ENCODE data around the gene HOXC9.

The HOXC9 gene

DNA sequence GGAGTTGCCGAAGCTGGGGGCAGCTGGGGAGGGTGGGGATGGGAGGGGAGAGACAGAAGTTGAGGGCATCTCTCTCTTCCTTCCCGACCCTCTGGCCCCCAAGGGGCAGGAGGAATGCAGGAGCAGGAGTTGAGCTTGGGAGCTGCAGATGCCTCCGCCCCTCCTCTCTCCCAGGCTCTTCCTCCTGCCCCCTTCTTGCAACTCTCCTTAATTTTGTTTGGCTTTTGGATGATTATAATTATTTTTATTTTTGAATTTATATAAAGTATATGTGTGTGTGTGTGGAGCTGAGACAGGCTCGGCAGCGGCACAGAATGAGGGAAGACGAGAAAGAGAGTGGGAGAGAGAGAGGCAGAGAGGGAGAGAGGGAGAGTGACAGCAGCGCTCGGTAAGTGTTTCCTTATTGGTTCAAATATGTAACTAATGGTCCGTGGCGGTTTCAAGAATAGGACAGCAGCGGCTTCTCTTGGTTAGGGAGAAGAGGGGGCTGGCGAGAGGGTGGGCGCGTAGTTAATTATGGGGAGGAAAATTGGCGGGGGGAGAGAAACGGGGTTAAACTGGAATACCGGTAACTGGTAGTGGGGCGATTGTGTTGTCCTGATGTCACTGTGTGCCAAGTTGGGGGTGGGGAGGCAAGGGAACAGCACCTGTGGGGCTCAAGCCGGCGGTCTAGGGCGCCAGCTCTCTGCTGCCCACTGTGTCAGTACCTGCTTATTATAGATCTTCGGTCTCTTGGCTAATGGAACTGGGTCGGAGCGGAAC, 17.2 kb downstream of the HOXC9 start:
- Histone ChIP-seq H3K27me3 (ENCODE audit: insufficient read depth, low read depth, severe bottlenecking) (no peaks in the 10 kb centered on the region), H3K36me3 (no peaks in the 10 kb centered on the region; the same call in 1 of the 2 replicates), H3K27ac (peak overlapping the region; percentile 97), H3K4me3 (ENCODE audit: low read depth, low read length) (peak overlapping the region; percentile 73), H3K9me3 (ENCODE audit: severe bottlenecking) (no peaks in the 10 kb centered on the region)
- TF ChIP-seq, protein P1, sequence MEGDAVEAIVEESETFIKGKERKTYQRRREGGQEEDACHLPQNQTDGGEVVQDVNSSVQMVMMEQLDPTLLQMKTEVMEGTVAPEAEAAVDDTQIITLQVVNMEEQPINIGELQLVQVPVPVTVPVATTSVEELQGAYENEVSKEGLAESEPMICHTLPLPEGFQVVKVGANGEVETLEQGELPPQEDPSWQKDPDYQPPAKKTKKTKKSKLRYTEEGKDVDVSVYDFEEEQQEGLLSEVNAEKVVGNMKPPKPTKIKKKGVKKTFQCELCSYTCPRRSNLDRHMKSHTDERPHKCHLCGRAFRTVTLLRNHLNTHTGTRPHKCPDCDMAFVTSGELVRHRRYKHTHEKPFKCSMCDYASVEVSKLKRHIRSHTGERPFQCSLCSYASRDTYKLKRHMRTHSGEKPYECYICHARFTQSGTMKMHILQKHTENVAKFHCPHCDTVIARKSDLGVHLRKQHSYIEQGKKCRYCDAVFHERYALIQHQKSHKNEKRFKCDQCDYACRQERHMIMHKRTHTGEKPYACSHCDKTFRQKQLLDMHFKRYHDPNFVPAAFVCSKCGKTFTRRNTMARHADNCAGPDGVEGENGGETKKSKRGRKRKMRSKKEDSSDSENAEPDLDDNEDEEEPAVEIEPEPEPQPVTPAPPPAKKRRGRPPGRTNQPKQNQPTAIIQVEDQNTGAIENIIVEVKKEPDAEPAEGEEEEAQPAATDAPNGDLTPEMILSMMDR (IDR thresholded peaks at IDR 0.05; ENCODE audit: low read depth, low read length), result peak; percentile 15; the same call in 1 of the 2 replicates
- DNase-seq, result peak; percentile 77

DNA sequence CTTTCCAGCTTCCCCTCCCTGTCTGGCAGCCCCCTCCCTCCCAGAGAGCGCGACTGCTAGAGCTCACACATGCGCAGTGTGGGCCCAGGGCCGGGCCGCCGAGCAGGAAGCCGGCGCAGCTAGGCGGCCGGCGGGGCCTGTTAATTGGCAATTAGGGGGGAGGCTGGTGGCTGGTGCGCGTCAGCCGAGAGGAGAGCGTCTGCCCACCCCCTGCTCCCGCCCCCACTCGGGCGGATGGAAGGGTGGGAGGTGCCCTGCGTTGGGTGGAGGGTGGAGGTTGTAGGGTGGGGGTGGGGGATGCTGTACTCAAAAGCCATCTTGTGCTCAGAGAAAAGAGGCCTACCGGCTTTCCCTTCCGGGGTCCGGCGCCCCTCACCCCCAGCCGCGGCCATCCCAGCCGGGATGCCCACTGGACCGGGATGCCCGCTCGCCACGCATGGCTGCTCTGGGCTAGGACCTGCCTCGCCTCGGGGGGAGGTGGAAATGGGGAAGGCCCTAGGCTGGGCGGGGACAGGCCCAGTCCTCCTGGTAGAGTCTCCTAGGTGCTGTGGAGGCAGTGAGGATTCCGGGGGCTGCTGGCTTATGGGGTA, 18.0 kb downstream of the HOXC9 start:
- DNase-seq, result peak; percentile 97
- Histone ChIP-seq H3K9me3 (ENCODE audit: severe bottlenecking) (no peaks in the 10 kb centered on the region), H3K36me3 (no peaks in the 10 kb centered on the region; the same call in 1 of the 2 replicates), H3K27ac (peak overlapping the region; percentile 97), H3K27me3 (ENCODE audit: insufficient read depth, low read depth, severe bottlenecking) (no peaks in the 10 kb centered on the region), H3K4me3 (ENCODE audit: low read depth, low read length) (peak overlapping the region; percentile 73)
- TF ChIP-seq, protein P1 (IDR thresholded peaks at IDR 0.05; ENCODE audit: low read depth, low read length), result no peak

GRCh38 chr12:54018468-54018984, 18.6 kb downstream of the HOXC9 start:
- DNase-seq, result peak; percentile 85
- Histone ChIP-seq H3K4me3 (ENCODE audit: low read depth, low read length) (peak overlapping the region; percentile 73), H3K36me3 (no peaks in the 10 kb centered on the region; the same call in 1 of the 2 replicates), H3K27me3 (ENCODE audit: insufficient read depth, low read depth, severe bottlenecking) (no peaks in the 10 kb centered on the region), H3K27ac (peak overlapping the region; percentile 97), H3K9me3 (ENCODE audit: severe bottlenecking) (no peaks in the 10 kb centered on the region)
- TF ChIP-seq, protein P1 (IDR thresholded peaks at IDR 0.05; ENCODE audit: low read depth, low read length), result no peak

- TF ChIP-seq, protein P1 (IDR thresholded peaks at IDR 0.05; ENCODE audit: low read depth, low read length), result no peak
- DNase-seq, result peak; percentile 64
- no peaks in the 10 kb centered on the region for H3K27me3 ChIP-seq (ENCODE audit: insufficient read depth, low read depth, severe bottlenecking)
- H3K27ac ChIP-seq, result peak overlapping the region; percentile 97
- no peaks in the 10 kb centered on the region for H3K9me3 ChIP-seq (ENCODE audit: severe bottlenecking)
- H3K36me3 ChIP-seq, result no peaks in the 10 kb centered on the region; the same call in 1 of the 2 replicates
- H3K4me3 ChIP-seq (ENCODE audit: low read depth, low read length), result peak overlapping the region; percentile 73
These were observed 19.3 kb downstream of the HOXC9 start for GRCh38 chr12:54019091-54019811.

DNA sequence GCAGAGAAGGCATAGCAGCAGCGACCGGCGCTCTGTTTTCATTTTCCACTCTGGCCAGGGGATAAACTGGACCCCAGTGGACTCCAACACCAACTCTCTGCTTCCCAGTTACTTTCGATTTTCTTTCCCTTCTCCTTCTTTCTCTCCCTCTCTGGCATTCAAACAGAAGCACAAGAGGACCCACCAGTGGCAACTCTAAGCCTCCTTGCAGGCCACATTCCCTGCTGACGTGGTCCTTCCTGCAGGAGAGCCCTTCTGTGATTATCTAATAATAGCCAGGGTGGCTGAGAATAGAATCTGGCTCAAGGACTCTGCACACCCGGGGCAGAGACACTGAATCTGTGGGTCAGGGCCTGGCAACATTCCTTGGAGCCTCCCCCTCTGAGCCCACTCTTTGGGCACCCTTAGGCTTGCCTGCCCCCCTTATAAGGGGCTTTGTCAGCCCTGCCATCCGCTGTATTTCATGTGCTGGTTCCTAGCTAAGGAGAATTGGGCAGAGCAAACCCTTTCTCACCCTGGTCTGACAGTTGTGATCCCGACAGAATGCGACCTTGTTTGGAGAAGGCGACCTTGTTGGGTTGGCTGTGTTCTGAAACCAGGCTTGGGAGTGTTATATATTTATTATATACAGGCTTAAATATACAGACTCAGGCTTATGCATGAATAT, 20.1 kb downstream of the HOXC9 start:
- peak overlapping the region; percentile 97 for H3K27ac ChIP-seq
- no peaks in the 10 kb centered on the region; the same call in 1 of the 2 replicates for H3K36me3 ChIP-seq
- H3K4me3 ChIP-seq (ENCODE audit: low read depth, low read length), result peak overlapping the region; percentile 73
- H3K9me3 ChIP-seq (ENCODE audit: severe bottlenecking), result no peaks in the 10 kb centered on the region
- TF ChIP-seq, protein P1 (IDR thresholded peaks at IDR 0.05; ENCODE audit: low read depth, low read length), result no peak
- H3K27me3 ChIP-seq (ENCODE audit: insufficient read depth, low read depth, severe bottlenecking), result no peaks in the 10 kb centered on the region
- DNase-seq, result no peak
